Small intestine (tissue), 7 donors: Measurements from ENCODE around the gene GLYATL1B. TPM values are rescaled to one million over a fixed set of nuclear protein-coding genes. Genes with fewer than 3 reads are reported as not detected.
"Not testable (repeated sequence)": the region's sequence is repeated elsewhere in the genome, so short reads cannot be mapped to it uniquely, and the experiment has no call there.

Experiments used
- DNase-seq, 2 donors: peaks; one replicate each; pipeline versions ENCODE4 v3.0.0 to v3.0.0-alpha.2; 2013
- FAIRE-seq: peaks from 2 replicates; lab custom pipeline; 2012; peaks lifted over from hg19 to GRCh38; lab: Jason Lieb, UNC
- H3K27ac ChIP-seq, 3 donors: one replicate each; pipeline ENCODE4 v1.5.1; 2013; ENCODE audit warnings: low read length in 2 of 3, mild to moderate bottlenecking in 2 of 3, control low read depth in 1 of 3, inconsistent platforms in 1 of 3, low read depth in 1 of 3, moderate library complexity in 1 of 3
- H3K27me3 ChIP-seq, 3 donors: one replicate each; pipeline ENCODE4 v1.6.1; 2013; ENCODE audit warnings: low read length in 3 of 3, inconsistent platforms in 1 of 3; ENCODE audit not compliant: control insufficient read depth in 3 of 3, insufficient read depth in 3 of 3
- H3K36me3 ChIP-seq, 3 donors: one replicate each; pipeline ENCODE4 v1.6.1; 2013; ENCODE audit warnings: low read length in 3 of 3, inconsistent platforms in 1 of 3, low read depth in 1 of 3, mild to moderate bottlenecking in 1 of 3, moderate library complexity in 1 of 3; ENCODE audit not compliant: control insufficient read depth in 3 of 3, insufficient read depth in 2 of 3
- H3K4me1 ChIP-seq, 3 donors: one replicate each; pipeline ENCODE4 v1.6.1; 2013; ENCODE audit warnings: low read length in 2 of 3, inconsistent platforms in 1 of 3, low read depth in 1 of 3, mild to moderate bottlenecking in 1 of 3, moderate library complexity in 1 of 3; ENCODE audit not compliant: control insufficient read depth in 3 of 3, insufficient read depth in 2 of 3
- H3K4me3 ChIP-seq, 3 donors: one replicate each; pipeline ENCODE4 v1.5.1; 2013; ENCODE audit warnings: low read length in 3 of 3, control low read depth in 1 of 3, inconsistent platforms in 1 of 3, low read depth in 1 of 3, mild to moderate bottlenecking in 1 of 3, moderate library complexity in 1 of 3
- H3K9me3 ChIP-seq, 2 donors: one replicate each; pipeline ENCODE4 v1.6.1; 2013; ENCODE audit warnings: low read depth in 1 of 2, low read length in 1 of 2; ENCODE audit not compliant: control insufficient read depth in 2 of 2, insufficient read depth in 1 of 2
- WGBS, 3 donors: extraction: QIAGEN DNeasy Blood & Tissue Kit; methylation state at CpG; one replicate each; pipeline ENCODE4 v1.1.7; 2013; 5-methylcytosine and 5-hydroxymethylcytosine counted together
- polyA plus RNA-seq, 4 donors: library from polyadenylated mRNA; stranded (reverse) in 3 of 4; unstranded in 1 of 4; fragments of 200-250 nt in 3 of 4; fragments of 120-200 nt in 1 of 4; gene quantifications; one replicate each; pipeline versions ENCODE4 v1.2.1 to v1.2.3, GENCODE V29; 2013
- donor health status: healthy with polysubstance abuse.
- donor health status: control.
- donor health status: control.
- donor health status: Bipolar disorder and iron deficiency.
- donor health status: healthy.

The GLYATL1B gene
- polyA plus RNA-seq, 4 donors, result 0.06 TPM; not detected in 3

- FAIRE-seq, result not testable (repeated sequence)
These were observed 4.6 kb upstream of the GLYATL1B start for GRCh38 chr11:59081430-59082020.

DNA sequence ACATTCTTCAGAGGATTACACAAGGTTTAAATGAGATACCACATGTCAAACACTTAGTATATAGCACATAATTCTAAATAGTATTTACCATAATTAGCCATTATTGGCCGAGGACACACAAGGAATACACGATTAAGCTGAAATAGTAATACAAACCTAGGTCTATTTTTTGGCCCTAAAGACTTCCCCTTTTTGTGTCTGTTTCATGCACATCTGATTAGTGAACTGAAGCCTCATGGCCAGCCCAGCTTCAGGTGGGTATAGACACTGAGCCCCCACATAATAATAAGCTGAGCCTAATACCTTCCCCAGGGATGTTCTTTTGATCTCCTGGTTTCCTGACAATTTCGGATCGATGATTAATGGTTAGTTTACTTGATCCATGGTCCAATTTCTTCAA, 2.1 kb downstream of the GLYATL1B start:
- no peaks in the 10 kb centered on the region for H3K27me3 ChIP-seq
- FAIRE-seq (no peak), DNase-seq (no peak)
- no peaks in the 10 kb centered on the region for H3K9me3 ChIP-seq
- H3K27ac ChIP-seq, result no peak overlapping the region
- H3K36me3 ChIP-seq, result no peaks in the 10 kb centered on the region
- no peaks in the 10 kb centered on the region for H3K4me1 ChIP-seq
- WGBS, 3 donors, result 84 to 89% (median 87%) methylated on average over 4 of the region's 4 CpGs
- no peak overlapping the region for H3K4me3 ChIP-seq

More at GRCh38 chr11:59081430-59082020, 4.6 kb upstream of the GLYATL1B start:
- not testable (repeated sequence) for H3K4me3 ChIP-seq, H3K27me3 ChIP-seq, H3K27ac ChIP-seq, H3K9me3 ChIP-seq, H3K36me3 ChIP-seq, H3K4me1 ChIP-seq, DNase-seq
- WGBS, 3 donors, result 66 to 73% (median 71%) methylated on average over 4 of the region's 4 CpGs

DNA sequence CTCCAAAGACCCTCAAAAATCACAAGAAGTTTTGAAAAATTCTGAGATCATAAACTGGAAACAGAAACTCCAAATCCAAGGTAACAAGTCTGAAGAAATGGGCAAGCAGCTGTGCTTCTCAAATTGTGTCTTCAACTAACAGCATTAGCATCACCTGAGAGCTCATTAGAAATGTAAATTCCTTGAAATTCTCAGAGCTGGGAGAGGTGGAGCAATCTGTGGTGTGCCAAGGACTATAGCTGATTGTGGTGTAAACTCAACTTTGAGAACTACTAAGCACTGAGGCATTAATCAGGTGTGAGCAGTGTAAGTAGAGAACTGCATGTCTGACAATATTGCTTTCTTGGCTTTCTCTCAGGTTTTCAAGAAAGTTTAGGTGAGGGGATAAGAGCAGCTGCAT, 7.5 kb downstream of the GLYATL1B start:
- H3K9me3 ChIP-seq, DNase-seq, H3K27ac ChIP-seq, H3K36me3 ChIP-seq, H3K4me3 ChIP-seq, H3K27me3 ChIP-seq, H3K4me1 ChIP-seq, FAIRE-seq: not testable (repeated sequence)

DNA sequence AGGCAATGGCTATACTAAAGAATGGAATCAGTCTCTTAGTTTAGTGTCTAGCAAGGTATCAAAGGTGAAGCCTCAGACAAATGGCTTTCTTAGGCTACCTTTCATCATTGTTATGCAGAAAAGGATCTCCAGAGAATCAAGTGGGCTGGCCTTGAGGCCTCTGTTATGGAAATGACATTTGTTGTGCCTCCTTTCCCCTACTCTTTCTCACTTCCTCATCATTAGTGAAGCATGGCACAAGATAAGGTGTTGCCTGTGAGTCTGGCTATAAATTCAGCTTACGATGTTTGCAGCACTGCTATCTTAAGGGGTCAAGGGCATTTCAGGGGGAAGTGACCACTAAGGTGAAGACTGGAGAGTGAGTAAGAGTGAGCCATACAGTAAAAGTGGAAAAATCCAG, 9.1 kb downstream of the GLYATL1B start:
- H3K27me3 ChIP-seq, H3K4me3 ChIP-seq, H3K36me3 ChIP-seq, DNase-seq, FAIRE-seq, H3K27ac ChIP-seq, H3K4me1 ChIP-seq, H3K9me3 ChIP-seq: not testable (repeated sequence)
- WGBS, 3 donors, result 41 to 57% (median 52%) methylated on average over 1 of the region's 1 CpG

DNA sequence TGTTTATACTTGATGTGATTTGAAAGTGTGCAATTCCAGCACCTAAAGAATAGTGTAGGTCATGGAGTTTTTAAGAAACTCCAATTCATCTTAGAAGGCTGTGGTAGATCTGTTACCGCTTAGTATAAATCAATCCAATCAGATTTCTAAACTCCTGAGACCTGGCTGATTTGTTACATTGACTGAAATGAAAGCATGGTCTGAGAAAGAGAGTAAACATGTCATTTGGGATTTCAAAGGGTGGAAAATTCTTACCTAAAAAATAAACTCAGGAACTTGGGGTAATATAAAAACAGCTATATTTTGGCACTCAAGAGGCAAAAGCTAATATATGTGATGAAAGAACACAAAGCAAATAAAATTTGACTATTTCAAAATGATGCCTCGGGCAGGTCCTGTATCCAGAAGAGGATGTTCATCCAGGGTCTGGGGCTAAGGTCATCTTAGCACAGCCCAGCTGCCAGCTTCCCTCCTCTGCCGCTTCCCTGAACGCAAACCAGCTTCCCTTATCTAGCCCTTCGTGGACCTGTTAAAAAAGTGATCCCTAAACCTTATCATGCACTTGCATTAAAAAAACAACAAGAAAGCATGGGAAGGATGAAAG, 10.0 kb downstream of the GLYATL1B start:
- WGBS, 3 donors, result 71 to 74% (median 74%) methylated on average over 5 of the region's 5 CpGs
- not testable (repeated sequence) for H3K4me3 ChIP-seq, H3K27ac ChIP-seq, H3K36me3 ChIP-seq, H3K27me3 ChIP-seq, FAIRE-seq, DNase-seq, H3K9me3 ChIP-seq, H3K4me1 ChIP-seq

DNA sequence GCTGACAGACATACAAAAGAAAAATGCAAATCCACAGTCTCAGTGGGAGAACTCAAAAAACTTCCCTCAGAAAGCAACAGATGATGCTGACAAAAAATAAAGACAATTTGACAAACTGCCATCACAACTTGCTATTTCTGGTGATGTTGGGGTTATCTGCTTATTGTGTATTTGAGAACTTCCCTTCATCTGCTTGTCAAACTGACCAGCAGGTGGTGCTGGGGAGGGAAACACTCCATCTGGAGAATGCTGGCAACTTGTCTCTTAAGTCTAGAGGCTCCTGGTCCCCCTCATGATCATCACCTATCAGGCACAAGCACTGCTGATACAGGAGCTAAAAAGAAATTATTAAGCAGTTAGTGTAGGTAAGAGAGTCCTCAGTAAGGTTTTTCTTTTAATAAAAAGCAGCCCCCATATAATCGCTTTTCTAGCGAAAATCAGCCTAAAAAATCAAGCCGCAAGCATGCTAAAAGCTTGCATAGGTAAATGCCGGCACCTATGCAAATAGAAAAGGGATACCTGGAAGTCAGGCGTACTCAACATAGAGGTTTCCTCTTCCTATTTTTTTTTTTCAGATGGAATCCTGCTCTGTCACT, 11.1 kb downstream of the GLYATL1B start:
- DNase-seq (peak; percentile 66 to 76), FAIRE-seq (no peak)
- no peak overlapping the region for H3K27ac ChIP-seq
- H3K4me1 ChIP-seq, result no peaks in the 10 kb centered on the region
- no peak overlapping the region for H3K4me3 ChIP-seq
- H3K9me3 ChIP-seq, result no peaks in the 10 kb centered on the region
- no peaks in the 10 kb centered on the region for H3K36me3 ChIP-seq
- 84 to 92% (median 89%) methylated on average over 5 of the region's 5 CpGs for WGBS, 3 donors
- H3K27me3 ChIP-seq, result no peaks in the 10 kb centered on the region

DNA sequence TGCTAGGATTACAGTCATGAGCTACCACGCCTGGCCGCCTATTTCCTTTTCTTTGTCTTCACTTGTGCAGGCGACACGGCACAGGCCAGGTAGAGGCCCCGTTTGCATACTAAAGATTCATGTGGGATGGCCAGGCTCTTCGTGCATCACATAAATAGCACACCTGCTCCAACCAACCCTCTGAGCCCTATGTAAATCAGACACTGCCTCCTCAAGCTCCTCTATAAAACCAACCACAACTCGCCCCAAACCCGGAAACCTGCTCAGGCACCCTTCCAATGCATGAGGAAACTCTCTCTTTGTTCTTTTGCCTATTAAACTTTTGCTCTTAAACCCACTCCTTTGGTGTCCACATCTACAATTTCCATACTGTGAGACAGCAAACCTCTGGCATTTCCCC, 11.8 kb downstream of the GLYATL1B start:
- DNase-seq, H3K27ac ChIP-seq, H3K9me3 ChIP-seq, H3K4me3 ChIP-seq, H3K36me3 ChIP-seq, FAIRE-seq, H3K27me3 ChIP-seq, H3K4me1 ChIP-seq: not testable (repeated sequence)
- WGBS, 3 donors, result 77 to 85% (median 78%) methylated on average over 8 of the region's 8 CpGs

DNA sequence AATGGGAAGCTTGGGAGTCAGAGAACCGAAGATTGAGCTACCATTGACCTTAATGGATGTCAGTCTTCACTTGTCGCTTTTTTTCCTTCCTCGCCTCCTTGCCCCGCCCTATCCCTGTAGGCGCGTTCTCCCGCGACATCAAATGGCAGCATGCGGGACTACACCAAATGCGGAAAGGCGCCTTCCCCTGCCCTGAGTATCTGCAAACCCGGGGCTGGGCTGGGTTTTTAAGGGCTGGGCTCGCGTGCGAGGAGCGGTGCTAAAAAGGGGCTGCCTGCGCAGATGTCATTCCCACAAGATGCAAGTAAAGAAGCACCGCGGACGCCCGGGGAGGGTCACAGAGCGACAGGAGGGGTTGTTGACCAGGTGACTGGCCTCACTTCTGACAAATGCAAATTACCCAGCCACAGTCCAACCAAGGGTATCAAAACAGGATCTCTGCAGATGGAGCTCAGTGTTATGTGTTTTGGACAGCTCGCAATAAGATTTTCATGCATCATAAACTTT, 16.2 kb downstream of the GLYATL1B start:
- Histone ChIP-seq H3K4me3 (peak overlapping the region in 2 of 3 donors; percentile 17 to 37), H3K36me3 (no peaks in the 10 kb centered on the region), H3K27me3 (no peaks in the 10 kb centered on the region), H3K9me3 (no peaks in the 10 kb centered on the region), H3K4me1 (peaks cover 1 to 4% (median 3%) of the 10 kb centered on the region in 3 donors), H3K27ac (no peak overlapping the region)
- WGBS, 3 donors, result 7 to 12% (median 10%) methylated on average over 23 of the region's 23 CpGs
- FAIRE-seq (no peak), DNase-seq (peak; percentile 75 to 79)
